Thyroid gland (tissue), 4 donors: ENCODE results near the gene NVL. TPM values are rescaled to one million over a fixed set of nuclear protein-coding genes. Genes with fewer than 3 reads are reported as not detected.

Source experiments
- DNase-seq, 2 donors: peaks; one replicate each; pipeline ENCODE4 v3.0.0-alpha.2; 2019
- H3K27ac ChIP-seq, 3 donors: fragments of 200-600 bp; sonication (generic); 1 replicate in 2 of 3; 2 replicates in 1 of 3; pipeline ENCODE4 v1.5.1; 2016 to 2019; ENCODE audit warnings: mild to moderate bottlenecking in 1 of 3, moderate library complexity in 1 of 3
- H3K27me3 ChIP-seq: fragments of 200-600 bp; sonication (generic); one replicate; pipeline ENCODE4 v1.5.1; 2019
- H3K36me3 ChIP-seq, 2 donors: fragments of 200-600 bp; sonication (generic); one replicate each; pipeline ENCODE4 v1.5.1; 2016 to 2019
- H3K4me1 ChIP-seq, 2 donors: fragments of 200-600 bp; sonication (generic); one replicate each; pipeline ENCODE4 v1.5.1; 2017 to 2019
- H3K4me3 ChIP-seq, 3 donors: fragments of 200-600 bp; sonication (generic); replicated peaks in 1 of 3; 1 replicate in 2 of 3; 2 replicates in 1 of 3; pipeline ENCODE4 v1.5.1; 2016; ENCODE audit warnings: mild to moderate bottlenecking in 1 of 3
- H3K9me3 ChIP-seq: fragments of 200-600 bp; sonication (generic); one replicate; pipeline ENCODE4 v1.5.1; 2017
- POLR2A ChIP-seq, 2 donors: fragments of 450-650 bp; IDR thresholded peaks; one replicate each; pipeline ENCODE4 v1.6.1; 2017; ENCODE audit warnings: antibody characterized with exemption in 2 of 2, mild to moderate bottlenecking in 2 of 2, moderate library complexity in 1 of 2
- WGBS, 2 donors: methylation state at CpG; one replicate each; pipeline ENCODE4 v1.1.5; 2017; 5-methylcytosine and 5-hydroxymethylcytosine counted together
- intact Hi-C: fragments of 100-400 bp; cut with DNase I; formaldehyde crosslinking; loops from one replicate; pipeline ENCODE4 v1.15.1; 2023
- total RNA-seq, 4 donors: library from RNA; depleted of rRNA; stranded (reverse); fragments of >200 nt; gene quantifications; one replicate each; pipeline ENCODE4 v1.2.3, GENCODE V29; 2016
- TF ChIP-seq, protein P1 (sequence below), 6 experiments: fragments of 200-600 bp in 3 of 6; fragments of 450-650 bp in 3 of 6; sonication (generic) in 3 of 6; IDR thresholded peaks; one replicate each; pipeline ENCODE4 v1.5.1; 2016 to 2019; ENCODE audit warnings: antibody characterized with exemption in 6 of 6, mild to moderate bottlenecking in 2 of 6, inconsistent platforms in 1 of 6, moderate library complexity in 1 of 6

The NVL gene
- total RNA-seq, 4 donors from 2014 or later: 18.9 to 34.1 (median 26.8) TPM

DNA sequence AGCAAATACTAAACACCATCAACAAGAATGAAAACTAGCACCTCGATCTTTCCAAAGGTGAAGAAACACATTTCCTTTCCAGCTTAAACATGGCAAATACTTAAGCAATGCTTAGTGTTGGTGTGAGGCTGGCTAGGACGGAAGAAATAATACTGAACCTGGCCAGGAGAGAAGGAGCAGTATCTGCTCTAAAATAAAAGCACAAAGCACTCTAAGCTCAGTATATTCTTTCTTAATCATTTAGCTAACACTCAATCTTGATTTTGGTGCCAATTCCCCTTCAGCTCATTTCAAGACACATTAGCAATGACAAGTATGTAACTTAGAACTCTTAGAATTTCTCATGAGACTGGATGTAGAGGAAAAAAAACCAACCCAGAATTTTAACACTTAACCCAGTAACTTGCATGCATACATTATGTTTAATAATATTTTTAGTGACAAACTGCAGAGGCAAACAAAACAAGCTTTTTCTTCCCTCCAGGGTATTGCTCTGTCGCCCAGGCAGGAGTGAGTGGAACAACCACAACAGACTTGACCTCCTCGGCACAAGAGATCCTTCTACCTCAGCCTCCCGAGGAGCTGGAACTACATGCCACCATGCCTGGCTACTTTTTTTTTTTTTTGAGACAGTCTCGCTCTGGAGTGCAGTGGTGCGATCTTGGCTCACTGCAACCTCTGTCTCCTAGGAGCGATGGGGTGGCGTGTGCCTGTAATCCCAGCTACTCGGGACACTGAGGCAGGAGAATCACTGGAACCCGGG, 92.7 kb downstream of the NVL start:
- peaks cover 0 to 3% of the 10 kb centered on the region in 2 donors for H3K36me3 ChIP-seq
- intact Hi-C loops: no loop called here
- DNase-seq: no peak
- H3K27me3 ChIP-seq: no peaks in the 10 kb centered on the region
- 93 to 95% methylated on average over 11 of the region's 11 CpGs for WGBS, 2 donors
- no peak overlapping the region for H3K4me3 ChIP-seq
- H3K27ac ChIP-seq: no peak overlapping the region
- no peaks in the 10 kb centered on the region for H3K9me3 ChIP-seq
- H3K4me1 ChIP-seq: no peaks in the 10 kb centered on the region
- TF ChIP-seq, protein P1, sequence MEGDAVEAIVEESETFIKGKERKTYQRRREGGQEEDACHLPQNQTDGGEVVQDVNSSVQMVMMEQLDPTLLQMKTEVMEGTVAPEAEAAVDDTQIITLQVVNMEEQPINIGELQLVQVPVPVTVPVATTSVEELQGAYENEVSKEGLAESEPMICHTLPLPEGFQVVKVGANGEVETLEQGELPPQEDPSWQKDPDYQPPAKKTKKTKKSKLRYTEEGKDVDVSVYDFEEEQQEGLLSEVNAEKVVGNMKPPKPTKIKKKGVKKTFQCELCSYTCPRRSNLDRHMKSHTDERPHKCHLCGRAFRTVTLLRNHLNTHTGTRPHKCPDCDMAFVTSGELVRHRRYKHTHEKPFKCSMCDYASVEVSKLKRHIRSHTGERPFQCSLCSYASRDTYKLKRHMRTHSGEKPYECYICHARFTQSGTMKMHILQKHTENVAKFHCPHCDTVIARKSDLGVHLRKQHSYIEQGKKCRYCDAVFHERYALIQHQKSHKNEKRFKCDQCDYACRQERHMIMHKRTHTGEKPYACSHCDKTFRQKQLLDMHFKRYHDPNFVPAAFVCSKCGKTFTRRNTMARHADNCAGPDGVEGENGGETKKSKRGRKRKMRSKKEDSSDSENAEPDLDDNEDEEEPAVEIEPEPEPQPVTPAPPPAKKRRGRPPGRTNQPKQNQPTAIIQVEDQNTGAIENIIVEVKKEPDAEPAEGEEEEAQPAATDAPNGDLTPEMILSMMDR (IDR thresholded peaks at IDR 0.05): no peak
- no peak for TF ChIP-seq POLR2A (IDR thresholded peaks at IDR 0.05)

DNA sequence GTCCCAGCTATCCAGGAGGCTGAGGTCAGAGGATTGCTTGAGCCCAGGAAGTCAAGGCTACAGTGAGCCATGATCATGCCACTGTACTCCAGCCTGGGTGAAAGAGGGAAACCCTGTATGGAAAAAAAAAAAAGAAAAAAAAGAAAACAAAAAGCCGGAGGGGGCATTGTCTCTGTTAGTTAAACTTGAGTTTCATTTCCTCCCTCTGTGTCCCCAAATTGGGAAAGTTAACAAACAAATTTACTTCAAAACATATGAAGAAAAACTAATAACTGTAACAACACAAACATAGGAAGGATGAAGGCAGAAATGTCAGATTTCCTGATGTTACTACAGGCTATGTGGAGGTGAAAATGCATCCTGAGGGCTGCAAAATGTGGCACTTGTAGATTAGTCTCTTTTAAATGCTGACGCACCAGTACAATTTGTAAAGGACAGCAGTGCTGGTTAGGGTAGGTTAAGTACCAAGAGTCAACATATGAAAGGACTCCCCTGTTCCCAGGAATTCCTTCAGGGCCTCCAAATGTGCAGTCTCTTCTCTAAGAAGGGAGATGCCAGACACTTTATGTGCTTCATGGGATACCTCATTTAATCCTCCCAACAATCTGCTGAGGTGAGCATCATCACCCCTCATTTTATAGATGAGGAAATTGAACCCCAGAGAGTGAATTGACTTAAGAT, 94.0 kb downstream of the NVL start:
- WGBS, 2 donors: 75 to 86% methylated on average over 2 of the region's 2 CpGs
- peaks cover 4 to 8% of the 10 kb centered on the region in 2 donors for H3K36me3 ChIP-seq
- H3K27ac ChIP-seq: no peak overlapping the region
- intact Hi-C loops: no loop called here
- TF ChIP-seq, protein P1 (IDR thresholded peaks at IDR 0.05): no peak
- TF ChIP-seq POLR2A (IDR thresholded peaks at IDR 0.05): no peak
- no peak for DNase-seq
- no peaks in the 10 kb centered on the region for H3K4me1 ChIP-seq
- H3K4me3 ChIP-seq: no peak overlapping the region
- H3K9me3 ChIP-seq: no peaks in the 10 kb centered on the region
- H3K27me3 ChIP-seq: no peaks in the 10 kb centered on the region

DNA sequence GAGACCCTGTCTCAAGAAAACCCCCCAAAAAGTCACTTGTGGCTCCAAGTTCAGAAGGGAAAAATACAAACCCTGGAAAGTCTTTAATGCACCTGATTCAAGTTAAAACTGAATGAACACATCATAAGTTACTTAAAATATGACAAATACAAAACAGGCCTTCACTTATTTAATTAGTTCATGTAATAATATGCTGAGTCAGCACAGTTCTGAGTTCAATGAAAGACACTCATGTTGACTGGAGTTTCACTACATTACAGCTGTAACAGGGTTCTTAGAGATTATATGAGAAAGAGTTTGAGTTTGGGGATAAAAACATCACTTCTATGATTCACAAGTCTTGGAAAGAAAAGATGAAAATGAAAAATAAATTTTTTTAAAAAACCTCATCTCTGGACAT, 96.0 kb downstream of the NVL start:
- Histone ChIP-seq H3K27me3 (no peaks in the 10 kb centered on the region), H3K9me3 (no peaks in the 10 kb centered on the region), H3K4me3 (no peak overlapping the region), H3K4me1 (no peaks in the 10 kb centered on the region), H3K36me3 (peaks cover 8 to 21% of the 10 kb centered on the region in 2 donors), H3K27ac (no peak overlapping the region)
- TF ChIP-seq, protein P1 (IDR thresholded peaks at IDR 0.05): no peak
- no peak for TF ChIP-seq POLR2A (IDR thresholded peaks at IDR 0.05)
- DNase-seq: no peak
- intact Hi-C loops: no loop called here

DNA sequence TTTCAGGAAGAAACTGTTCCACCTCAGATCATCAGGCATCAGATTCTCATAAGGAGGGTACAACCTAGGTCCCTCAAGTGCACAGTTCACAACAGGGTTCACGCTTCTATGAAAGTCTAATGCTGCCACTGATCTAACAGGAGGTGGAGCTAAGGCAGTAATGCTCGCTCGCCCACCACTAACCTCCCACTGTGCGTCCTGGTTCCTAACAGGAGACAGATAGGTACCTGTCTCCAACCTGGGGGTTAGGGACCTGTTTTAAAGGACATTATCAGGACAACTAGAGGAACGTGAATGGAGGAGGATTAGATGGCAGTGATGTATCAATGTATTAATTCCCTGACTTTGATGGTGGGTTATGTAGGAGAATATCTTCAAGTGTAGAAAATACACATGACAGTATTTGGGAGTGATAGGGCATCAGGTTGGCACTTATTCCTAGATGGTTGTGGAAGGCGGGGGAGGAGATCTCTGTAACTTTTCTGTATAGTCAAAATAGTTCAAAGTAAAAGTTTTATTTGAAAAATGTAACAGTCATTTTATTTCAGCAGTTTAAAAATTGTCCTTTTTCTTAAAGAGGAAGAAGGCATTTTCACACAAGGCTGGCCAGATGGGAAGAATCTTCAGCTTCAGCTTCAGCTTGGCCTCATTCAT, 103.0 kb downstream of the NVL start:
- H3K4me1 ChIP-seq: no peaks in the 10 kb centered on the region
- H3K27ac ChIP-seq: no peak overlapping the region
- TF ChIP-seq, protein P1 (IDR thresholded peaks at IDR 0.05): no peak
- TF ChIP-seq POLR2A (IDR thresholded peaks at IDR 0.05): no peak
- intact Hi-C loops: no loop called here
- H3K36me3 ChIP-seq: peaks cover 16 to 35% of the 10 kb centered on the region in 2 donors
- no peaks in the 10 kb centered on the region for H3K27me3 ChIP-seq
- no peaks in the 10 kb centered on the region for H3K9me3 ChIP-seq
- DNase-seq: no peak
- H3K4me3 ChIP-seq: no peak overlapping the region
- WGBS, 2 donors: 86 to 96% methylated on average over 6 of the region's 6 CpGs
